Activated CD8-positive, alpha-beta T cell treated with anti-CD3 and anti-CD28 coated beads for 36 hours (primary cell): ENCODE data around the gene ZNF488. TPM values are rescaled to one million over a fixed set of nuclear protein-coding genes. Genes with fewer than 3 reads are reported as not detected.

Experiments
- ATAC-seq: fragments of 200-7000 bp; cut with Tn5 transposase; one replicate; pipeline ENCODE4 v1.10.0; 2021; ENCODE audit warnings: mild to moderate bottlenecking, moderate library complexity
- CTCF ChIA-PET: fragments of 350-600 bp; sonication (Branson Sonifier 250); formaldehyde crosslinking; loops from one replicate; lab custom pipeline; 2021; ENCODE audit warnings: antibody characterized with exemption; lab: Charles Lee
- POLR2A ChIA-PET: fragments of 350-600 bp; sonication (Branson Sonifier 250); formaldehyde crosslinking; loops from one replicate; lab custom pipeline; 2021; ENCODE audit warnings: antibody characterized with exemption; lab: Charles Lee
- DNase-seq: peaks from one replicate; pipeline ENCODE4 v3.0.0-alpha.2; 2020
- H3K27ac Mint-ChIP-seq: one replicate; pipeline ENCODE4 v1.8.0; 2021; ENCODE audit warnings: mild to moderate bottlenecking, mixed read lengths
- H3K27me3 Mint-ChIP-seq: one replicate; pipeline ENCODE4 v1.8.0; 2021; ENCODE audit warnings: mixed read lengths
- H3K36me3 Mint-ChIP-seq: one replicate; pipeline ENCODE4 v1.8.0; 2021; ENCODE audit warnings: low read depth, mixed read lengths
- H3K4me1 Mint-ChIP-seq: one replicate; pipeline ENCODE4 v1.8.0; 2021; ENCODE audit warnings: low read depth, mixed read lengths
- H3K4me3 Mint-ChIP-seq: one replicate; pipeline ENCODE4 v1.8.0; 2021; ENCODE audit warnings: mild to moderate bottlenecking, moderate library complexity, mixed read lengths
- H3K9me3 Mint-ChIP-seq: one replicate; pipeline ENCODE4 v1.8.0; 2021; ENCODE audit warnings: mixed read lengths
- intact Hi-C: fragments of 100-400 bp; cut with micrococcal nuclease; formaldehyde crosslinking; loops from one replicate; pipeline ENCODE4 v1.10.0; 2022
- total RNA-seq, 2 experiments: library from RNA; stranded (reverse); gene quantifications; one replicate each; pipeline ENCODE4 v1.2.3, GENCODE V29; 2021
- TF ChIP-seq, protein P1 (sequence below): fragments of 200-600 bp; IDR thresholded peaks from one replicate; pipeline ENCODE4 v1.8.0; 2022; ENCODE audit warnings: antibody characterized with exemption, mild to moderate bottlenecking

Gene ZNF488
- total RNA-seq, 2 experiments from 2014 or later = 0.36 to 0.58 TPM

DNA sequence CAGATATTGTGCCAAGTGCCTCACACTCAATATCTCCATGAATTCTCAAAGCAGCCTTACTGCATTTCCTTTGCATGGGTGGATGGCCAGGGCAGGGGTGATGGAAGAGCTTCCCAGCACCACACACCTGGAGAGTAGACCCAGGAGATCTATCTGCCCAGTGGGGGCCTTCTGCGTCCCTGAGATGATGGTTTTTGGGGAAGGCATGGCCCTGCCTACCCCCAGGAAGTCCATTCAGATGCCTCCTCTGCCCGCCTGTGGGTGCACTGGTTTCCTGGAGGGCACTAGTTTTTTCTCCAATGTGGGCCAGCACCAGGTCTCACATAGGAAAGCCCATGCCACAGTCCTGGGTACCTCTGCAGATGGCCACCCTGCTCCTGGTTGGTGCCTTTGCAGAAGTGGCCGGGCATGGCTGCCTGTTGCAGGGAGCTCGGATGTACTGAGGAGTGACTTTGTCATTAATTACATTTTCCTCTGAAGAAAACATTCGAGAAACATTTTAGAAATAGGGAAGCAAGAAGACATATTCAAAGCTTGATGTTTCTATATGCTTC is 28.2 kb upstream of the ZNF488 start:
- ChIA-PET CTCF (no interaction called here), POLR2A (no interaction called here)
- H3K27me3 Mint-ChIP-seq = no peaks in the 10 kb centered on the region
- H3K36me3 Mint-ChIP-seq = no peaks in the 10 kb centered on the region
- DNase-seq = no peak
- H3K4me3 Mint-ChIP-seq = no peak overlapping the region
- H3K27ac Mint-ChIP-seq = no peak overlapping the region
- H3K4me1 Mint-ChIP-seq = no peaks in the 10 kb centered on the region
- no peak for ATAC-seq
- H3K9me3 Mint-ChIP-seq = no peaks in the 10 kb centered on the region
- intact Hi-C loops = no loop called here
- TF ChIP-seq, protein P1, sequence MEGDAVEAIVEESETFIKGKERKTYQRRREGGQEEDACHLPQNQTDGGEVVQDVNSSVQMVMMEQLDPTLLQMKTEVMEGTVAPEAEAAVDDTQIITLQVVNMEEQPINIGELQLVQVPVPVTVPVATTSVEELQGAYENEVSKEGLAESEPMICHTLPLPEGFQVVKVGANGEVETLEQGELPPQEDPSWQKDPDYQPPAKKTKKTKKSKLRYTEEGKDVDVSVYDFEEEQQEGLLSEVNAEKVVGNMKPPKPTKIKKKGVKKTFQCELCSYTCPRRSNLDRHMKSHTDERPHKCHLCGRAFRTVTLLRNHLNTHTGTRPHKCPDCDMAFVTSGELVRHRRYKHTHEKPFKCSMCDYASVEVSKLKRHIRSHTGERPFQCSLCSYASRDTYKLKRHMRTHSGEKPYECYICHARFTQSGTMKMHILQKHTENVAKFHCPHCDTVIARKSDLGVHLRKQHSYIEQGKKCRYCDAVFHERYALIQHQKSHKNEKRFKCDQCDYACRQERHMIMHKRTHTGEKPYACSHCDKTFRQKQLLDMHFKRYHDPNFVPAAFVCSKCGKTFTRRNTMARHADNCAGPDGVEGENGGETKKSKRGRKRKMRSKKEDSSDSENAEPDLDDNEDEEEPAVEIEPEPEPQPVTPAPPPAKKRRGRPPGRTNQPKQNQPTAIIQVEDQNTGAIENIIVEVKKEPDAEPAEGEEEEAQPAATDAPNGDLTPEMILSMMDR = no peak

DNA sequence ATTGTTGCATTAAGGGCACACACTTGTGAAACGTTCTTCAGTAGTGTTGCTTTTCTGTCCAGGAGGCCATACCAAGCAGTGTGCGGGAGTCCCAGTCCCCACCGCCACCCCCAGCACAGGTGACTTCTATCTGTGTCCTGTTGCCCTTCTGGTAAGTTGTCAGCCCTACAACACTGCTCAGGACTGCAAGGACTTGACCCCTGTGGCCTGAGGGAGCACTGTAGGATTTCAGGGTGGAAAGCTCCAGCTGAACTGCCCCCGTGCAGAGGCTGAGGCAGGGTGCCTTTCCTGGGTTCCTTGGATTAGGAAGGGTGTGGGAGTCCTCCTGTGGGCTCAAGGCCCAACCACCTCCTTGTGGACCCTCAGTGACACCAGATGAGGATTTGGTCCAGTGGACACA is 26.8 kb upstream of the ZNF488 start:
- POLR2A ChIA-PET = no interaction called here

DNA sequence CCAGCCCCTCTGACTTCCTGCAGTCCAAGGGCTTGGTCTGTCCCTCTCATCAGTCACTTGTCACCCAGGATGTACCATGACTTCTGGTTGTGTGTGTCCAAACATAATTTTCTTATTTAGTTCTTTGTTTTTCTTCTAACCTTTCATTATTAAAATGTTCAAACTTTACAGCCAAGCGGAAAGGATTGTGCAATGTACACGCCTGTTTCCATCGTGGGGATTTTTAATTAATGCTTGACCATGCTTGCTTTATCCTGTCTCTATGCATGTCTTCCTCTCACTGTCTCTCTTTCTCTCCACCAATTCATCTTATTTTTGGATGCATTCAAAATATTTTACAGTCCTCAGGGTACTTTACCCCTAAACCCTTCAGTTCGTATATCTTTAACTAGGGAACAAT is 26.2 kb upstream of the ZNF488 start:
- Mint-ChIP-seq H3K4me3 (no peak overlapping the region), H3K27ac (no peak overlapping the region)

More for the DNA sequence above, 26.8 kb upstream of the ZNF488 start:
- H3K27me3 Mint-ChIP-seq = no peaks in the 10 kb centered on the region
- no peaks in the 10 kb centered on the region for H3K9me3 Mint-ChIP-seq
- no peak overlapping the region for H3K4me3 Mint-ChIP-seq
- DNase-seq (no peak), ATAC-seq (no peak)
- no peaks in the 10 kb centered on the region for H3K4me1 Mint-ChIP-seq
- H3K27ac Mint-ChIP-seq = no peak overlapping the region
- TF ChIP-seq, protein P1 = no peak
- intact Hi-C loops = no loop called here
- CTCF ChIA-PET = no interaction called here
- H3K36me3 Mint-ChIP-seq = no peaks in the 10 kb centered on the region

DNA sequence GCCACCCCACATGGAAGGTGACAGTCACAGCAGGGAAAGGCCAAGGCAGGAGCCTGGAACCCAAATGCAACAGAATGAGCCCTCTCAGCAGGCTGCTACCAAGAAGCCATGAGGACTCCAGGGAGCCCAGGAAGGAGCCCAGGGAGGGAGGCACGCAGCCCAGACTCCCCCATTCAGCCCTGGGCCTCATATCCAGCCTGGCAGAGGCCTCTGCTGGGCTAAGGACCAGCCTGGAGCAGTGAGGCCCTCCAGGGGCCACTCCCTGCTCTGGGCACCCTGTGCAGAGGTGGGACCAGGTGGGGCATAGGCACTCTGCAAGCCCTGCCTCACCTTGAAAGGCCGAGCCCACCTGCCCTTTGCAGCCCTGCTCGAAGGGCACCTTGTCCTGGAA is 25.8 kb upstream of the ZNF488 start:
- H3K4me1 Mint-ChIP-seq = no peaks in the 10 kb centered on the region
- H3K27ac Mint-ChIP-seq = no peak overlapping the region
- ChIA-PET POLR2A (no interaction called here), CTCF (no interaction called here)
- intact Hi-C loops = no loop called here
- TF ChIP-seq, protein P1 = no peak
- H3K27me3 Mint-ChIP-seq = no peaks in the 10 kb centered on the region
- ATAC-seq (no peak), DNase-seq (no peak)
- no peak overlapping the region for H3K4me3 Mint-ChIP-seq
- no peaks in the 10 kb centered on the region for H3K36me3 Mint-ChIP-seq
- H3K9me3 Mint-ChIP-seq = no peaks in the 10 kb centered on the region

More for the DNA sequence above, 26.2 kb upstream of the ZNF488 start:
- Mint-ChIP-seq H3K9me3 (no peaks in the 10 kb centered on the region), H3K4me1 (no peaks in the 10 kb centered on the region), H3K36me3 (no peaks in the 10 kb centered on the region), H3K27me3 (no peaks in the 10 kb centered on the region)
- CTCF ChIA-PET = no interaction called here
- ATAC-seq (no peak), DNase-seq (no peak)
- TF ChIP-seq, protein P1 = no peak
- POLR2A ChIA-PET = no interaction called here
- intact Hi-C loops = no loop called here

DNA sequence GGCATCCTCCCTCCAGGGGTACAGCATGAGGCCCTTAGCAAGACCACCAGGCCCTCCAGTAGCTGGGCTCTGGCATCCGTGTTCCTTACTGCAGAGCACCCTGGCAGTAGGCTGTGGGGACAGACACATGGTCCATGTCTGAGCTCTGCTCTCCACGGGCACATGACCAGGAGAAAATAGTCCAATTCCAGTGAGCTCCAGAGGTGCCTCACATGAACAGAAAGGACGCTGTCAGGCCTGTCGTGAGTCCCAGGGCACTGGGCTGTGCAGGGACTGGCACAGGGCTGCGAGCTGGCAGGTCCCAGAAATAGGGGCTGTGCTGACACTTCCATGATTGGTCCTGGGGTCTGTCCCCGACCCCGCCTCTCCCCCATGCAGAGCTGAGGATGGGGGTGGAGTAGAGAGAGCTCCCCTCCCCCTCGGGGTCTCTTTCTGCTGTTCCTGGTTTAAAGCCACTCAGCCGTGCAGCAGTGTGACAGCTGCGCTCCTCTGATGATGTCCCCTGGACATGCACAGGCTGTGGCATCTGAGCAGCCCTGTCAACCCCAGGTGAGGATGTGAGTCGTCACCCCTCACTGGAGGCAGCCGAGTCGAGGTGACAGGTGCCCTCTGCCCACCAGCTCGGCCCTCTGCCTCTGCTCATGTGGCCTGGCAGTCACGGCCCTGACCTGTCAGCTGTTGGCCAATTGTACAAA is 25.2 kb upstream of the ZNF488 start:
- DNase-seq = no peak
- CTCF ChIA-PET = no interaction called here
- no peak for ATAC-seq
- Mint-ChIP-seq H3K27me3 (no peaks in the 10 kb centered on the region), H3K27ac (no peak overlapping the region), H3K36me3 (no peaks in the 10 kb centered on the region), H3K9me3 (no peaks in the 10 kb centered on the region), H3K4me3 (no peak overlapping the region), H3K4me1 (no peaks in the 10 kb centered on the region)
- intact Hi-C loops = no loop called here
- TF ChIP-seq, protein P1 = no peak
- POLR2A ChIA-PET = no interaction called here
